ENCODE measurements around the gene ATP1A3. TPM values are rescaled to one million over a fixed set of nuclear protein-coding genes. Genes with fewer than 3 reads are reported as not detected.

Gene ATP1A3
- total and polyA plus RNA-seq, 2 donors (not counting 1 experiment from before 2014, with no cell fraction given) = 1.2 to 3.8 TPM

GRCh38 chr19:41947091-41947490, 46.9 kb downstream of the ATP1A3 start:
- H2AFZ ChIP-seq (ENCODE audit: insufficient read depth, low read depth, low read length, poor library complexity, severe bottlenecking) = no peak overlapping the region
- 95% methylated on average over 2 of the region's 3 CpGs for WGBS (ENCODE audit: insufficient coverage)
- intact Hi-C loops (cut with micrococcal nuclease) = no loop called here
- peak overlapping the region; percentile 72 for H3K4me2 ChIP-seq (replicated peaks; ENCODE audit: low read depth, low read length, poor library complexity, severe bottlenecking)
- DNase-seq = peak; percentile 14
- ChIA-PET CTCF (interaction anchor here (0.7 to 14.8 kb wide), 6 partner anchors 11 to 154 kb away, joined by 3 to 331 read pairs (median 21); partner anchors contain the start of genes CD79A, RABAC1 and RPS19), POLR2A (interaction anchor here (1.9 to 4.4 kb wide), 4 partner anchors 10 to 72 kb away, joined by 5 to 94 read pairs (median 18); partner anchors contain the start of genes ARHGEF1 and CD79A)
- ATAC-seq (ENCODE audit: low read depth) = no peak
- H3K27me3 ChIP-seq (replicated peaks in 1 of 4; ENCODE audit: control extremely low read depth in 1 of 4, control insufficient read depth in 3 of 4, insufficient read depth in 4 of 4, low read length in 3 of 4) = no peaks in the 10 kb centered on the region
- Mint-ChIP-seq H3K9me3 (ENCODE audit: insufficient read depth) (no peaks in the 10 kb centered on the region), H3K27me3 (no peaks in the 10 kb centered on the region), H3K4me3 (peak overlapping the region; percentile 74), H3K27ac (peak overlapping the region; percentile 94), H3K4me1 (peaks cover 69% of the 10 kb centered on the region)
- TF ChIP-seq, protein P1, sequence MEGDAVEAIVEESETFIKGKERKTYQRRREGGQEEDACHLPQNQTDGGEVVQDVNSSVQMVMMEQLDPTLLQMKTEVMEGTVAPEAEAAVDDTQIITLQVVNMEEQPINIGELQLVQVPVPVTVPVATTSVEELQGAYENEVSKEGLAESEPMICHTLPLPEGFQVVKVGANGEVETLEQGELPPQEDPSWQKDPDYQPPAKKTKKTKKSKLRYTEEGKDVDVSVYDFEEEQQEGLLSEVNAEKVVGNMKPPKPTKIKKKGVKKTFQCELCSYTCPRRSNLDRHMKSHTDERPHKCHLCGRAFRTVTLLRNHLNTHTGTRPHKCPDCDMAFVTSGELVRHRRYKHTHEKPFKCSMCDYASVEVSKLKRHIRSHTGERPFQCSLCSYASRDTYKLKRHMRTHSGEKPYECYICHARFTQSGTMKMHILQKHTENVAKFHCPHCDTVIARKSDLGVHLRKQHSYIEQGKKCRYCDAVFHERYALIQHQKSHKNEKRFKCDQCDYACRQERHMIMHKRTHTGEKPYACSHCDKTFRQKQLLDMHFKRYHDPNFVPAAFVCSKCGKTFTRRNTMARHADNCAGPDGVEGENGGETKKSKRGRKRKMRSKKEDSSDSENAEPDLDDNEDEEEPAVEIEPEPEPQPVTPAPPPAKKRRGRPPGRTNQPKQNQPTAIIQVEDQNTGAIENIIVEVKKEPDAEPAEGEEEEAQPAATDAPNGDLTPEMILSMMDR (IDR thresholded peaks at IDR 0.05) = no peak
- no peak for TF ChIP-seq EZH2 (IDR thresholded peaks at IDR 0.05; ENCODE audit: borderline replicate concordance, insufficient read depth, low read depth, low read length, poor library complexity, severe bottlenecking)
- H3K4me1 ChIP-seq (ENCODE audit: control insufficient read depth in 2 of 2, insufficient read depth in 2 of 2, low read length in 2 of 2) = peaks cover 53 to 65% of the 10 kb centered on the region in 2 donors
- peak overlapping the region; percentile 94 to 96 for H3K27ac ChIP-seq (ENCODE audit: low read length in 2 of 2)
- no peaks in the 10 kb centered on the region for H3K9me3 ChIP-seq (ENCODE audit: control extremely low read depth in 1 of 3, control insufficient read depth in 2 of 3, insufficient read depth in 1 of 3, low read length in 2 of 3)
- H3K36me3 ChIP-seq (replicated peaks in 1 of 2; ENCODE audit: control extremely low read depth in 1 of 2, control insufficient read depth in 1 of 2, extremely low read depth in 1 of 2, insufficient read depth in 2 of 2, low read length in 1 of 2) = no peaks in the 10 kb centered on the region
- peaks cover 25% of the 10 kb centered on the region for H3K79me2 ChIP-seq (ENCODE audit: control insufficient read depth, insufficient read depth, low read length)
- H3K9ac ChIP-seq (ENCODE audit: low read length) = no peak overlapping the region
- no peak overlapping the region for H3K4me3 ChIP-seq (ENCODE audit: control extremely low read depth in 1 of 5, extremely low read depth in 1 of 5, insufficient read depth in 1 of 5, low read depth in 2 of 5, low read length in 4 of 5)
- no peaks in the 10 kb centered on the region for H4K20me1 ChIP-seq (ENCODE audit: control insufficient read depth, insufficient read depth, low read length, poor library complexity, severe bottlenecking)

- no peaks in the 10 kb centered on the region for H3K27me3 Mint-ChIP-seq
- H3K27ac Mint-ChIP-seq = peak overlapping the region; percentile 100
- no peaks in the 10 kb centered on the region for H3K9me3 Mint-ChIP-seq (ENCODE audit: insufficient read depth)
- Histone ChIP-seq H3K27me3 (replicated peaks in 1 of 4; ENCODE audit: control extremely low read depth in 1 of 4, control insufficient read depth in 3 of 4, insufficient read depth in 4 of 4, low read length in 3 of 4) (no peaks in the 10 kb centered on the region), H3K9ac (ENCODE audit: low read length) (peak overlapping the region; percentile 33), H3K9me3 (ENCODE audit: control extremely low read depth in 1 of 3, control insufficient read depth in 2 of 3, insufficient read depth in 1 of 3, low read length in 2 of 3) (no peaks in the 10 kb centered on the region), H3K27ac (ENCODE audit: low read length in 2 of 2) (peak overlapping the region; percentile 94 to 96), H3K4me3 (ENCODE audit: control extremely low read depth in 1 of 5, extremely low read depth in 1 of 5, insufficient read depth in 1 of 5, low read depth in 2 of 5, low read length in 4 of 5) (peak overlapping the region in 1 of 5 experiments; percentile 23), H4K20me1 (ENCODE audit: control insufficient read depth, insufficient read depth, low read length, poor library complexity, severe bottlenecking) (no peaks in the 10 kb centered on the region), H3K4me2 (replicated peaks; ENCODE audit: low read depth, low read length, poor library complexity, severe bottlenecking) (peak overlapping the region; percentile 72), H3K79me2 (ENCODE audit: control insufficient read depth, insufficient read depth, low read length) (peaks cover 14% of the 10 kb centered on the region), H2AFZ (ENCODE audit: insufficient read depth, low read depth, low read length, poor library complexity, severe bottlenecking) (no peak overlapping the region), H3K4me1 (ENCODE audit: control insufficient read depth in 2 of 2, insufficient read depth in 2 of 2, low read length in 2 of 2) (peaks cover 57 to 71% of the 10 kb centered on the region in 2 donors), H3K36me3 (replicated peaks in 1 of 2; ENCODE audit: control extremely low read depth in 1 of 2, control insufficient read depth in 1 of 2, extremely low read depth in 1 of 2, insufficient read depth in 2 of 2, low read length in 1 of 2) (no peaks in the 10 kb centered on the region)
- peak; percentile 97 for DNase-seq
- H3K4me1 Mint-ChIP-seq = peaks cover 71% of the 10 kb centered on the region
- ChIA-PET CTCF (interaction anchor here (0.9 to 14.8 kb wide), 12 partner anchors 8 to 152 kb away, joined by 3 to 331 read pairs (median 11); partner anchors contain the start of genes CD79A, ERFL, RABAC1 and RPS19), POLR2A (interaction anchor here (0.6 to 4.4 kb wide), 18 partner anchors 8 to 610 kb away, joined by 3 to 94 read pairs (median 8); partner anchors contain the start of genes ARHGEF1, CD79A, ERFL and RABAC1)
- peak; percentile 87 for ATAC-seq (ENCODE audit: low read depth)
- 3% methylated on average over 4 of the region's 8 CpGs for WGBS (ENCODE audit: insufficient coverage)
- no peak for TF ChIP-seq EZH2 (IDR thresholded peaks at IDR 0.05; ENCODE audit: borderline replicate concordance, insufficient read depth, low read depth, low read length, poor library complexity, severe bottlenecking)
- TF ChIP-seq, protein P1 (IDR thresholded peaks at IDR 0.05) = no peak
- intact Hi-C loops (cut with micrococcal nuclease) = loop anchor here (1.0 to 2.0 kb wide), 4 partner anchors 14 to 68 kb away; partner anchors contain the start of genes CD79A, ERFL and RABAC1
- peak overlapping the region; percentile 81 for H3K4me3 Mint-ChIP-seq
Measured at GRCh38 chr19:41945135-41945766, 48.8 kb downstream of the ATP1A3 start.

All from B cell (primary cell).